Esophagus muscularis mucosa (tissue), 4 donors: ENCODE data around the gene DAB1. TPM values are rescaled to one million over a fixed set of nuclear protein-coding genes. Genes with fewer than 3 reads are reported as not detected.

Experiments
- DNase-seq: peaks from one replicate; pipeline ENCODE4 v3.0.0-alpha.2; 2017; ENCODE audit errors: extremely low spot score
- H3K27ac ChIP-seq, 4 donors: fragments of 200-600 bp; sonication (generic); replicated peaks in 1 of 4; 1 replicate in 3 of 4; 2 replicates in 1 of 4; pipeline ENCODE4 v1.5.1; 2016 to 2019; ENCODE audit warnings: mild to moderate bottlenecking in 1 of 4
- H3K27me3 ChIP-seq, 4 donors: fragments of 200-600 bp; sonication (generic); one replicate each; pipeline versions ENCODE4 v1.5.1 to v1.6.0; 2016 to 2019
- H3K36me3 ChIP-seq, 4 donors: fragments of 200-600 bp; sonication (generic); one replicate each; pipeline ENCODE4 v1.5.1; 2016 to 2019
- H3K4me1 ChIP-seq, 4 donors: fragments of 200-600 bp; sonication (generic); one replicate each; pipeline ENCODE4 v1.5.1; 2016 to 2019
- H3K4me3 ChIP-seq, 4 donors: fragments of 200-600 bp; sonication (generic); 1 replicate in 2 of 4; 2 replicates in 2 of 4; pipeline ENCODE4 v1.5.1; 2016 to 2019; ENCODE audit warnings: mild to moderate bottlenecking in 4 of 4, moderate library complexity in 1 of 4
- H3K9me3 ChIP-seq, 4 donors: fragments of 200-600 bp; sonication (generic); 1 replicate in 3 of 4; 2 replicates in 1 of 4; pipeline ENCODE4 v1.5.1; 2016 to 2019
- EP300 ChIP-seq: sonication (generic); formaldehyde crosslinking; IDR thresholded peaks from one replicate; pipeline ENCODE4 v1.6.1; 2017; ENCODE audit warnings: antibody characterized with exemption
- POLR2A ChIP-seq: fragments of 450-650 bp; IDR thresholded peaks from one replicate; pipeline ENCODE4 v1.6.1; 2017; ENCODE audit warnings: antibody characterized with exemption, moderate library complexity, mild to moderate bottlenecking, low read depth
- POLR2AphosphoS5 ChIP-seq, 2 donors: sonication (generic); formaldehyde crosslinking; IDR thresholded peaks; one replicate each; pipeline ENCODE4 v1.6.1; 2017; ENCODE audit warnings: antibody characterized with exemption in 2 of 2
- WGBS: methylation state at CpG from one replicate; pipeline ENCODE4 v1.1.5; 2018; 5-methylcytosine and 5-hydroxymethylcytosine counted together
- intact Hi-C: fragments of 100-400 bp; cut with DNase I; formaldehyde crosslinking; loops from one replicate; pipeline ENCODE4 v1.15.1; 2023
- total RNA-seq, 4 donors: library from RNA; depleted of rRNA; stranded (reverse); fragments of >200 nt; gene quantifications; one replicate each; pipeline versions ENCODE4 v1.1.0 to v1.2.1, GENCODE V29; 2016
- TF ChIP-seq, protein P1 (sequence below), 3 experiments: fragments of 200-600 bp in 2 of 3; fragments of 450-650 bp in 1 of 3; sonication (generic) in 2 of 3; IDR thresholded peaks; one replicate each; pipeline ENCODE4 v1.5.1; 2017 to 2019; ENCODE audit warnings: antibody characterized with exemption in 3 of 3, mild to moderate bottlenecking in 2 of 3, moderate library complexity in 1 of 3

Gene DAB1
- total RNA-seq, 4 donors from 2014 or later = 0.26 to 1.3 (median 0.37) TPM

DNA sequence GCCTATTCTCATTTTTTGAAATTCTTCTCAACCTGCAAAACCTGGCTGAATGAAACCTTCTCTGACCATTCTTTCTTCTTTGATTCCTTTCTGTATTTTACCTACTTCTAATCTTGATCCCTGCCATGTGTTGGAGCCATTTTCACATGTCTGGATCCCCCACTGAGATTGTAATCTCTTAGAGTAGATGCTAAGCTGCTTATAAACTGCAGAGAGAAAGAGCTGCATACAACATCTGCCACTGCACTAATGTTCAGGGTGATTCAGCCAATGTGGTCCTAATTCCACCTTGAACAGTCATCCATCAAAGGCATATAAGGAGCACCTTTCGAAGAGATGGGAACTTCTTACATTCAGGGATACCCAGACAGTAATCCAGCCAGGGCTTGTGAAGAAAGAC lies 16.2 kb upstream of the DAB1 start:
- DNase-seq = no peak
- intact Hi-C loops = no loop called here
- TF ChIP-seq EP300 (no peak), POLR2A (no peak), POLR2AphosphoS5 (IDR thresholded peaks at IDR 0.05) (no peak)
- TF ChIP-seq, protein P1, sequence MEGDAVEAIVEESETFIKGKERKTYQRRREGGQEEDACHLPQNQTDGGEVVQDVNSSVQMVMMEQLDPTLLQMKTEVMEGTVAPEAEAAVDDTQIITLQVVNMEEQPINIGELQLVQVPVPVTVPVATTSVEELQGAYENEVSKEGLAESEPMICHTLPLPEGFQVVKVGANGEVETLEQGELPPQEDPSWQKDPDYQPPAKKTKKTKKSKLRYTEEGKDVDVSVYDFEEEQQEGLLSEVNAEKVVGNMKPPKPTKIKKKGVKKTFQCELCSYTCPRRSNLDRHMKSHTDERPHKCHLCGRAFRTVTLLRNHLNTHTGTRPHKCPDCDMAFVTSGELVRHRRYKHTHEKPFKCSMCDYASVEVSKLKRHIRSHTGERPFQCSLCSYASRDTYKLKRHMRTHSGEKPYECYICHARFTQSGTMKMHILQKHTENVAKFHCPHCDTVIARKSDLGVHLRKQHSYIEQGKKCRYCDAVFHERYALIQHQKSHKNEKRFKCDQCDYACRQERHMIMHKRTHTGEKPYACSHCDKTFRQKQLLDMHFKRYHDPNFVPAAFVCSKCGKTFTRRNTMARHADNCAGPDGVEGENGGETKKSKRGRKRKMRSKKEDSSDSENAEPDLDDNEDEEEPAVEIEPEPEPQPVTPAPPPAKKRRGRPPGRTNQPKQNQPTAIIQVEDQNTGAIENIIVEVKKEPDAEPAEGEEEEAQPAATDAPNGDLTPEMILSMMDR (IDR thresholded peaks at IDR 0.05) = no peak
- Histone ChIP-seq H3K36me3 (no peaks in the 10 kb centered on the region), H3K27ac (no peak overlapping the region), H3K9me3 (no peaks in the 10 kb centered on the region), H3K4me1 (no peaks in the 10 kb centered on the region), H3K27me3 (no peaks in the 10 kb centered on the region), H3K4me3 (no peak overlapping the region)
- WGBS = 91% methylated on average over 1 of the region's 1 CpG

DNA sequence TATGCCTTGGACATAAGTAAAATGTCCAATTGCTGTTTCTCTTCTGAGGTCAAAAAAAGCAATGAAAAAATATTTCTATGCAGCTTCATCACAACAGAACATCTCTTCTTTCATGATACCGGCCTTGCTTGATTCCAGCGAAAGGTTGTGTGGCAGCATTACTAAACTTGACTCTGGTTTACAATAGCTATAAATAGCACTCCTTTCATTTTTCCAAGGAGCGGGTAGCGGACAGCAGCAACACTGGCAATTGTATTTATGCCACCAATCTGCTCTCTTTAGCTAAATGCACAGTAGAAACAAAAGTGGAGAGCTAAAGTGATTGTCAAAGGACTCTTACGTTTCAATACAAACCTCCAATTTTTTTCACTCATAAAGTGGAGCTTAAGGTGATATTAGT lies 7.5 kb upstream of the DAB1 start:
- peaks cover 0 to 7% (median 4%) of the 10 kb centered on the region in 4 donors for H3K4me1 ChIP-seq
- intact Hi-C loops = no loop called here
- H3K27me3 ChIP-seq = no peaks in the 10 kb centered on the region
- no peaks in the 10 kb centered on the region for H3K9me3 ChIP-seq
- H3K4me3 ChIP-seq = no peak overlapping the region
- 61% methylated on average over 5 of the region's 5 CpGs for WGBS
- no peak overlapping the region for H3K27ac ChIP-seq
- DNase-seq = no peak
- no peaks in the 10 kb centered on the region for H3K36me3 ChIP-seq
- no peak for TF ChIP-seq POLR2AphosphoS5 (IDR thresholded peaks at IDR 0.05)
- no peak for TF ChIP-seq POLR2A

DNA sequence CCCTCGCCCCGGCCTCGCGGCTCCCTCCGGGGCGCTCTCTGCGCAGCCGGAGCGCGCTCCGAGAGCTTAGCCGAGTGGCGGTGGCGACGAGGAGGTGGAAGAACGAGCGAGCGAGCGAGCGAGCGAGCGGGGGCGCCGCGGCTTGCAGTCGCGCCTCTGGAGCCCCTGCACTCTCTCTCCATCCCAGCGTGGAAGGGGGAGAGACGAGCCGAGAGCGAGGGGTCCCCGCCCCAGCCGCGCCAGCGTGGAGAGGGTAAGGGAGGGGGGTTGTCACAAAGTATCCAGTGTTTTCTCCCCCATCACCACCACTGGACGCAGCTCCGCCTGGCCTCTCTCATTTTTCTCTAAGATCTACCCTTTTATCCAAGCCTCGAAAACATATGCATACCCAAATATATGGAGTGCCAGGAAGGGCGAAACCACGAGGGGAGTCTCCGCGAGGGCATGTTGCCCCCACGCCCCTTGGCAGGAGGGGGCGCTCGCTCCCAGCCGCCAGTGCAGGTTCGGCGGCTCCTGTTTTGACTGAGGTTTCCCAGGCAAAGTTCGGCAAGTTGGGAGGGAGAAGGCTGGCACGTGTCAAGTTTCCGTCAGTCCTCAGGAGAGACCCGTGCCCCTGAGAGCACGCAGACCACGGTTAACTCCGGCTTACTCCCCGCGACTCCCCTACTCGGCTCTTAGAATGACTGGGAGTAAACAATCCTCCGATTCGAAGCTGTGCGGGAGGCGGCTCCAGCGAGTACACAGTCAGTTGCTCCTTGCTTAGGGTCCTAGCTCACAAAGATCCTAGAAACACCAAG lies 569 bp upstream of the DAB1 start:
- Histone ChIP-seq H3K27me3 (peaks cover 0 to 67% (median 18%) of the 10 kb centered on the region in 4 donors), H3K4me3 (peak overlapping the region; percentile 48 to 56 (median 50)), H3K9me3 (no peaks in the 10 kb centered on the region), H3K27ac (no peak overlapping the region), H3K4me1 (peaks cover 23 to 32% (median 29%) of the 10 kb centered on the region in 4 donors), H3K36me3 (no peaks in the 10 kb centered on the region)
- no peak for TF ChIP-seq POLR2AphosphoS5 (IDR thresholded peaks at IDR 0.05)
- no peak for TF ChIP-seq POLR2A
- TF ChIP-seq, protein P1 (IDR thresholded peaks at IDR 0.05) = peak in 2 of 3 experiments; percentile 40 to 43
- TF ChIP-seq EP300 = no peak
- intact Hi-C loops = no loop called here
- 3% methylated on average over 10 of the region's 63 CpGs for WGBS
- DNase-seq = no peak

DNA sequence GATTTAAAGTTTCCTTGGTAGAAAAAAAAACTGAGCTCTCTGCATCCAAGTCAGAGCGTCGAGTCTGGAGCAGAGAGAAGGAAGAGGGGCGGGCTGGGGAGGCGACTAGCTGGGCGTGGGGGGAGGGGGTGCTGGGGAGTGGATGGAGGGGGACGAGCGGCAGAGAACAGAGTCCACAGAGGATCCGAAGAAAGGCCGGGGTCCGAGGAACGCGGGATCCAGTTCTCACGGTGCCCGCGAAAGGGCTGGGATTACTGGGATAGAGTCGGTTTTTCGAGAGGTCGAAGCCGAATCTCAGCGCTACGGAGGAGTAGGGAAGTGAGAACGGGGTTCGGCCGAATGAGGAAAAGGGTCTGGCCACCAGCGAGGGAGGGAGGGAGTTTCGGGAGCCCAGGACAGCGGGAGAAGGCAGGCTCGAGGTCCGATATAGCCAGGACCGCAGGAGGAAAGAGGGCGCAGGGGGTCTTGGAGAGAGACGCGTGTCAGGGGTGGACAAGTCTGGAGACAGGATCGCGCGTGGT lies 665 bp downstream of the DAB1 start:
- Histone ChIP-seq H3K27ac (no peak overlapping the region), H3K4me1 (peaks cover 23 to 32% (median 29%) of the 10 kb centered on the region in 4 donors), H3K9me3 (no peaks in the 10 kb centered on the region), H3K4me3 (peak overlapping the region; percentile 48 to 56 (median 50)), H3K36me3 (no peaks in the 10 kb centered on the region), H3K27me3 (peaks cover 0 to 78% (median 18%) of the 10 kb centered on the region in 4 donors)
- 1% methylated on average over 36 of the region's 36 CpGs for WGBS
- no peak for TF ChIP-seq POLR2AphosphoS5 (IDR thresholded peaks at IDR 0.05)
- TF ChIP-seq EP300 = no peak
- TF ChIP-seq POLR2A = no peak
- TF ChIP-seq, protein P1 (IDR thresholded peaks at IDR 0.05) = no peak
- no peak for DNase-seq
- intact Hi-C loops = no loop called here
